HG03342 (cell line): ENCODE measurements around the gene NDUFV3.
"Not testable (repeated sequence)": the region's sequence is repeated elsewhere in the genome, so short reads cannot be mapped to it uniquely, and the experiment has no call there.

Experiments used
- ATAC-seq: cut with Tn5 transposase; IDR thresholded peaks from one replicate; pipeline ENCODE4 v1.9.1; 2021; ENCODE audit warnings: mild to moderate bottlenecking, moderate library complexity; ENCODE audit not compliant: unreplicated experiment

Gene NDUFV3

GRCh38 chr21:42883921-42884320 lies 9.2 kb upstream of the NDUFV3 start:
- no peak for ATAC-seq

GRCh38 chr21:42887326-42887725 lies 5.8 kb upstream of the NDUFV3 start:
- ATAC-seq, result no peak

GRCh38 chr21:42892582-42892930 lies 553 bp upstream of the NDUFV3 start:
- no peak for ATAC-seq

- no peak for ATAC-seq
Observed at GRCh38 chr21:42900446-42900845, 7.3 kb downstream of the NDUFV3 start.

GRCh38 chr21:42903817-42904216 lies 10.7 kb downstream of the NDUFV3 start:
- no peak for ATAC-seq

- ATAC-seq, result no peak
Observed at GRCh38 chr21:42905195-42905594, 12.1 kb downstream of the NDUFV3 start.

- no peak for ATAC-seq
Observed at GRCh38 chr21:42906233-42906632, 13.1 kb downstream of the NDUFV3 start.

GRCh38 chr21:42908484-42908883 lies 15.4 kb downstream of the NDUFV3 start:
- not testable (repeated sequence) for ATAC-seq

- not testable (repeated sequence) for ATAC-seq
Observed at GRCh38 chr21:42911920-42912319, 18.8 kb downstream of the NDUFV3 start.

GRCh38 chr21:42913476-42913875 lies 20.4 kb downstream of the NDUFV3 start:
- ATAC-seq, result no peak

- no peak for ATAC-seq
Observed at GRCh38 chr21:42918291-42918690, 25.2 kb downstream of the NDUFV3 start.

- no peak for ATAC-seq
Observed at GRCh38 chr21:42921927-42922326, 28.8 kb downstream of the NDUFV3 start.

- no peak for ATAC-seq
Observed at GRCh38 chr21:42922918-42923317, 29.8 kb downstream of the NDUFV3 start.

- peak; percentile 66 for ATAC-seq
Observed at GRCh38 chr21:42923553-42924432, 30.7 kb downstream of the NDUFV3 start.

GRCh38 chr21:42924433-42924751 lies 31.3 kb downstream of the NDUFV3 start:
- ATAC-seq, result no peak

GRCh38 chr21:42925114-42925926 lies 32.2 kb downstream of the NDUFV3 start, which contains the start of gene ERVH48-1:
Gene ERVH48-1, minus strand, starts transcription at chr21:42925630. Its CDS starts 6,624 bp downstream, at chr21:42919006.
- ATAC-seq, result no peak

- not testable (repeated sequence) for ATAC-seq
Observed at GRCh38 chr21:42927474-42928200, 34.5 kb downstream of the NDUFV3 start.

- no peak for ATAC-seq
Observed at GRCh38 chr21:42929969-42930368, 36.9 kb downstream of the NDUFV3 start.

GRCh38 chr21:42931560-42932235 lies 38.6 kb downstream of the NDUFV3 start:
- ATAC-seq, result no peak

GRCh38 chr21:42932378-42933136 lies 39.4 kb downstream of the NDUFV3 start:
- not testable (repeated sequence) for ATAC-seq
